HG03469 (cell line): Measurements from ENCODE around the gene ZNF18.
"Not testable (repeated sequence)": the region's sequence is repeated elsewhere in the genome, so short reads cannot be mapped to it uniquely, and the experiment has no call there.

Experiments
- ATAC-seq: cut with Tn5 transposase; IDR thresholded peaks from one replicate; pipeline ENCODE4 v1.9.1; 2021; ENCODE audit warnings: mild to moderate bottlenecking, moderate library complexity, moderate number of reproducible peaks; ENCODE audit not compliant: unreplicated experiment

ZNF18 gene

GRCh38 chr17:11986942-11987329 lies 10.3 kb downstream of the ZNF18 start:
- no peak for ATAC-seq

GRCh38 chr17:11986179-11986941 lies 10.9 kb downstream of the ZNF18 start:
- no peak for ATAC-seq

- no peak for ATAC-seq
Measured at GRCh38 chr17:11981862-11982261, 15.4 kb downstream of the ZNF18 start.

DNA sequence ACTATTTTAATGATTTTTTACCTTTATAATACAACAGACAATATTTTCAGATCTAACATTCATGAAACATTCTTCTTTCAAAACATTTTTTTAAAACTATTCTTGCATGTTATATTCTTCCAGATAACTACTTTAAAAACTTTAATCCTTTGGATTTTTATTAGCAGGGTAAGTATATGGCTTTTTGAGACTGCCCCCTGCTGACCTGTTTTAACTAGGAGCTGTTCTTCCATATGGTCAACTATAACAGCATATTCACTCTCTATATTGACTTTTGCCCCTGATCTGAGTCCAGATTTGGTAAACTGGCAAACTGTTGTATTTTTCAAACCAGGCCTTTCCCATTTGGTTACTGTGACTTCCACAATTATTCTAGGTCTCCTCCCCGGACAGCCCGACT lies 16.5 kb downstream of the ZNF18 start:
- ATAC-seq, result no peak

GRCh38 chr17:11979795-11980194 lies 17.5 kb downstream of the ZNF18 start:
- ATAC-seq, result no peak

DNA sequence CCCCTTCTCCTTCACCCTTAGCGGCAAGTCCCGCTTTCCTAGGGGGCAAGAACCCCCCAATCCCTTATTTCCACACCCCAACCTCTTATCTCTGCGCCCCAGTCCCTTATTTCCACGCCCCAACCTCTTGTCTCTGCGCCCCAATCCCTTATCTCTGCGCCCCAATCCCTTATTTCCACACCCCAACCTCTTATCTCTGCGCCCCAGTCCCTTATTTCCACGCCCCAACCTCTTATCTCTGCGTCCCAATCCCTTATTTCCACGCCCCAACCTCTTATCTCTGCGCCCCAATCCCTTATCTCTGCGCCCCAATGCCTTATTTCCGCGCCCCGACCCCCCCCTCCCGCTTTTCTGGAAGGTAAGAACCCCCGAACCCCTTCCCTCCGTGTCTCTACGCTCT lies 24.5 kb downstream of the ZNF18 start:
- ATAC-seq, result not testable (repeated sequence)

DNA sequence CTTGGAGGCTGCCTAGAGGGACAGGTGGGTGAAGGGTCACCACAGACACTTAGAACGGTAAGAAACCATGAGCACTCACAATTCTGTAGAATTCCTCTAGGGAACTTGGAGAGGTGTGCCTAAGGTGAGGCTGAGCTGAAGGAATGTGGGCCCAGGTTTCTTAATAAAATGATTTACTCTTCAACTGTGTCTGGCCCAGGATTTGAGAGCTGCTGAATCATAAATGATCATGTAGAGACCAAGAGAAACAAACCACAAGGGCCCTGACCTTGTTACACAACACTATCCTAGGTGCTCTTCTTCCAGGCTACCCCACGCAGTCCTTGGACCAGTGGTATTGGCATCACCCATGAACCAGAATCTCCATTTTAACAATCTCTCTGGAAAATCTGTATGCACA lies 27.7 kb downstream of the ZNF18 start:
- no peak for ATAC-seq

DNA sequence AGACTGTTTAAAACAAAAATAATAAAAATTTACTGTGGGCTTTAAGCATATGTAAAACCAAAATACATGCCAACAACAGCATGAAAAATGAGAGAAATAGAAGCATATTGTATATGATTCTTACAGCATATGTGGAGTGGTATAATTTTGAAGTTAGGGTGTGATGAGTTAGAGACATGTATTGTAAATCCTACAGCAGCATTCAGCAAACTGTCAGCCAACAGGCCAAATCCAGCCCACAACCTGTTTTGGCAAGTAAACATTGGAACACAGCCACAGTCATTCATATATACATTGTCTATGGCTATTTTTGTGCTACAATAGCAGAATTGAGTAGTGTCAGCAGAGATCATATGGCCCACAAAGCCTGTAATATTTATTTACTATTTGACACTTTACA lies 42.3 kb downstream of the ZNF18 start:
- ATAC-seq, result no peak

- ATAC-seq, result no peak
Measured at GRCh38 chr17:11953924-11954323, 43.4 kb downstream of the ZNF18 start.

GRCh38 chr17:11952610-11953009 lies 44.7 kb downstream of the ZNF18 start:
- no peak for ATAC-seq

- no peak for ATAC-seq
Measured at GRCh38 chr17:11950771-11951519, 46.3 kb downstream of the ZNF18 start.

GRCh38 chr17:11949571-11949970 lies 47.7 kb downstream of the ZNF18 start:
- ATAC-seq, result not testable (repeated sequence)

- ATAC-seq, result no peak
Measured at GRCh38 chr17:11948789-11949188, 48.5 kb downstream of the ZNF18 start.

DNA sequence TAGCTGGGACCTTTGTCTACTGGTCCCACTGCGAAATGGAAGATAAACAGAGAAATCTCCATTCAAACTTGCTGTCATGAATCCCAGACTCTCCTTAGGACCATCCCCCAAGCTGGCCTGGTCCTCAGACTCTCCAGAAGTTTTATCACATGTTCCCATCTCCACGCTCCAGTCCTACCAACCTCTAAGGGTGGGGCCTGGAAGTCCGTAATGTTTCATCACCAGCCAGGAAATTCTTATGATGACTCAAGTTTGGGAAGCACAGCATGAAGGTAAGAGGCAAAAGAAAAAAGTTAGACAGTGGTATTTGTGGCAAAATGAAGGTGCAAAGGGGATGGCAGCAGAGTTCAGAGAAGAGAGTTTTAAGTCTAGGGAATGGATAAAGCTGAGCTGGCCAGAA lies 52.7 kb downstream of the ZNF18 start:
- ATAC-seq, result no peak

- no peak for ATAC-seq
Measured at GRCh38 chr17:11943759-11944347, 53.4 kb downstream of the ZNF18 start.

GRCh38 chr17:11943086-11943485 lies 54.2 kb downstream of the ZNF18 start:
- ATAC-seq, result not testable (repeated sequence)

DNA sequence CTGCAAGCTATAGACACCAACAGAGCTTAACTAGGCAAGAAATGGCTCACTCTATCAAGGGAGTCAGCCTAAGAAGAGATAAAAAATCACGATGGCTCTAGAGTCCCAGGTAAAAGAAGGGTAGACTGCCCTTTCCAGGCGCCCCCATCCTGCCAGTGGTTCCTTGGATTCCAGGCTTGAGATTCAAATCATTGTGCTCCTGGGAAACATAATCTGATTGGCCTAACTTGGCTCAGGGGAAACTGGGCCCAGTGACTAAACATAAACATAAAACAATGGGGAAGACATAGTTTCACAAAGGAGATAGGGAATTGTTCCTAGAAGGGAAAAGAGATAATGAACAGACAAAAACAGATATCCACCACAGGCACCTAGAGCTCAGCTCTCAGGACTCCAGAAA lies 56.4 kb downstream of the ZNF18 start:
- ATAC-seq, result no peak

- no peak for ATAC-seq
Measured at GRCh38 chr17:11935734-11936406, 61.4 kb downstream of the ZNF18 start.

DNA sequence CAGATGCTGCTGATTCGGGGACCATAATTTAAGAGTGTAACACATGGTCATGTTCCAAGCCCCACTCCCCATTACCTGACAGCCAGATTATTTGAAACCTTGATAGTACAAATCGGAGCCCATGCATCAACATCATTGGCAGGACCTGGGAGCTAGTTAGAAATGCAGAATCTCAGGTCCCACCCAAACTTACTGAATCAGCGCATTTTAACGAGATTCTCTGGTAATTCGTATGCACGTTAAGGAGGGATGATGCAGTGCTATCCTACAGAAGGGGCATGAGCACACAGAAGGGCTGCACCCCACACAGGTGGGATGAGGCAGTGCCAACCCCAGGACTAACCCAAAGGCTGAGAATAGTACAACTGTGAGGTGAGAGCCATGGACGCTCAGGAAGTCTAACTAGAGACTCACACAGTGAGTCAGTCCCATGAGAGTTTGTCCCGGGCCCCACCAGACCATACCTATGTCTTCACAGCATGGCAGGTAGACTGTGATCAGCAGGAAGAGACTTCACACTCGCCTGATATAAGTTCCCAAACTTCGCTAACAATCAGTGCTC lies 64.9 kb downstream of the ZNF18 start:
- no peak for ATAC-seq

- ATAC-seq, result no peak
Measured at GRCh38 chr17:11928436-11928835, 68.8 kb downstream of the ZNF18 start.
